ENCODE results near the gene FLOT1.
"Not testable (repeated sequence)": the region's sequence is repeated elsewhere in the genome, so short reads cannot be mapped to it uniquely, and the experiment has no call there.

FLOT1 gene

GRCh38 chr6:30767158-30767943 is 24.9 kb upstream of the FLOT1 start:
- DNase-seq (ENCODE audit: low read depth) = no peak

GRCh38 chr6:30766461-30767157 is 24.1 kb upstream of the FLOT1 start:
- DNase-seq (ENCODE audit: low read depth) = no peak

DNA sequence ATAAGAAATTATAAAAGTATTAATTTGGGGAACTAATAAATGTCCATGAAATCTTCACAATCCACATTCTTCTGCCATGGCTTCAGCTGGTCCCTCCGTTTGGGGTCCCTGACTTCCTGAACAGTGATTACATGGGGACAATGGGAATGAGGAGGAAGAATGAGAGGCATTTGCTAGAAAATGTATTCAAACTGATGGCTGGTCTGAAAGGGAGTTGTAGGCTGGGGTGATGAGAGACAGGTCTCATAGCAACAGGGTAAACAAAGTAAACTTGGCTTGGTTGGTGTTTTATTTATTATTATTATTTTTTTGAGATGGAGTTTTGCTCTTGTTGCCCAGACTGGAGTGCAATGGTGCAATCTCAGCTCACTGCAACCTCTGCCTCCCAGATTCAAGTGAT is 23.0 kb upstream of the FLOT1 start:
- not testable (repeated sequence) for DNase-seq (ENCODE audit: low read depth)

DNA sequence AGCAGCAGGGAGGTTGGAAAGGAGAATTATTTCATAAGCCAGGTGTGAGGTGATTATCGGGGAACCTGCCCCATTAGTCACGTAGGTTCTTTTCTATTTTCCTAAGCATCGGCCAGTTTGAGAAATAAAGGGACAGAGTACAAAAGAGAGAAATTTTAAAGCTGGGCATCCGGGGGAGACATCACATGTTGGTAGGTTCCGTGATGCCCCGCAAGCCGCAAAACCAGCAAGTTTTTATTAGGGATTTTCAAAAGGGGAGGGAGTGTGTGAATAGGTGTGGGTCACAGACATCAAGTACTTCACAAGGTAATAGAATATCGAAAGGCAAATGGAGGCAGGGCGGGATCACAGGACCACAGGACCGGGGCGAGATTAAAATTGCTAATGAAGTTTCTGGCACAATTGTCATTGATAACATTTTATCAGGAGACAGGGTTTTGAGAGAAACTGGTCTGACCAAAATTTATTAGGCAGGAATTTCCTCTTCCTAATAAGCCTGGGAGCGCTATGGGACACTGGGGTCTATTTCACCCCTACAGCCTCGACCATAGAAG is 22.1 kb upstream of the FLOT1 start:
- DNase-seq (ENCODE audit: low read depth) = not testable (repeated sequence)

- no peak for DNase-seq (ENCODE audit: low read depth)
These were observed 21.4 kb upstream of the FLOT1 start for GRCh38 chr6:30763618-30764489.

- no peak for DNase-seq (ENCODE audit: low read depth)
These were observed 20.7 kb upstream of the FLOT1 start for GRCh38 chr6:30763155-30763617.

- DNase-seq (ENCODE audit: low read depth) = no peak
These were observed 19.4 kb upstream of the FLOT1 start for GRCh38 chr6:30761791-30762429.

DNA sequence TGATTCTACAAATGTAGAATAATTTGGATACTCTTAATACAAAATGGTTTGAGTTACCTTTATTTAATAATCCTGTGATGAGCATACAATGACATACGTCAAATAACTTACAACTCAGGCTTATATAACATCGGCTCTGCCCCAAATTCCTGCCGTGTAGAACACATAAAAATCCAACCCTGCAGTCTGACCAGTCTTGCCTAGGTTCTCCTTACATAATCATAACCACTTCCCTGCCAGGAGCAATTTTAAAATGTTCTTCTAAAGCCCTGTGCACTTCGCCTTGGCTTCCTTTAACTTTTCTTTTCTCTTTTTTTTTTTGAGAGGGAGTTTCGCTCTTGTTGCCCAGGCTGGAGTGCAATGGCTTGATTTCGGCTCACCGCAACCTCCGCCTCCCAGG is 18.1 kb upstream of the FLOT1 start:
- no peak for DNase-seq (ENCODE audit: low read depth)

GRCh38 chr6:30759575-30760239 is 17.2 kb upstream of the FLOT1 start:
- no peak for DNase-seq (ENCODE audit: low read depth)

DNA sequence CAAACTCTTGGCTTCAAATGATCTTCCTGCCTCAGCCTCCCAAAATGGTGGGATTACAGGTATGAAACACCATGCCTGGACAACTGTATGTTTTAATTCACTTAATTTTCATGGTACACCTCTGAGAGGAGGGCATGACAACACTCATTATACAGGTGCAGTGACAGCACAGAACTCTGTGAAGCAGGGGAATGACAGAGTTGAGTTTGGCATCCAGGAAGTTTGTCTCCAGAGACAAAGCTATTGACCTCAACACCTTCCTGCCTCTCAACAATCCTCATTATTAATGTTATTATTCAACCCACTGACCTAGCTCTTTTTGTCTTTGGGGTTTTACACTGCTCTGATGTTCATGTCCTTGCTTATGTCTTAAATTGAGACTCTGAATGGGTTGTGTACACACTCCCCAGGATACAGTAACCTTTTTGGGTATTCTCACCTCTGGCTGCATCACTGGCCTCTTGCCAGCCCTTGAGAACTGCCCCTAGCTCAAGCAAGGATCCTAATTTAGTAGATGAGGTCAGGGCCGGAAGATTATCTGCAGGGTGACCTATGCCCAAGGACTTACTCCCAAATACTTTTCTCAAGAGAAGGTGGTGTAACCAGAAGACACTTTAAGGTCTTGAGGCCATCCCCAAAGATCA is 14.9 kb upstream of the FLOT1 start:
- DNase-seq (ENCODE audit: low read depth) = no peak

DNA sequence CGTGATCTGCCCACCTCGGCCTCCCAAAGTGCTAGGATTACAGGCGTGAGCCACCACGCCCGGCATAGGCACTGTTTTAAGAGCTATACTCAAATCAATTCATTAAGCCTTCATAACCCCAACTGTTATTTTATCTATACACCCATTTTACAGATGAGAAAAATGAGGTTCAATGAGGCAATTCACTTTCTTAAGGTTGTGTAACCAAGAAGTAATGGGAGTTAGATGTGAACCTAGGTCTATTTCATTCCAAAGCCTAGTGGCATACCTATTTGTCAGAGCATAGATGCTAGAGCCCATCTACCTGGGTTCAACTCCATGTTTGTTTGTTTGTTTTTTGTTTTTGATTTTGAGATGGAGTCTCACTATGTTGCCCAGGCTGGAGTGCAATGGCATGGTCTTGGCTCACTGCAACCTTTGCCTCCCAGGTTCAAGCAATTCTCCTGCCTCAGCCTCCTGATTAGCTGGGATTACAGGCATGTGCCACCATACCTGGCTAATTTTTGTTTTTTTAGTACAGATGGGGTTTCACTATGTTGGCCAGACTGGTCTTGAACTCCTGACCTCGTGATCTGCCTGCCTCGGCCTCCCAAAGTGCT is 14.0 kb upstream of the FLOT1 start:
- not testable (repeated sequence) for DNase-seq (ENCODE audit: low read depth)

GRCh38 chr6:30754631-30755030 is 12.1 kb upstream of the FLOT1 start:
- DNase-seq (ENCODE audit: low read depth) = no peak

DNA sequence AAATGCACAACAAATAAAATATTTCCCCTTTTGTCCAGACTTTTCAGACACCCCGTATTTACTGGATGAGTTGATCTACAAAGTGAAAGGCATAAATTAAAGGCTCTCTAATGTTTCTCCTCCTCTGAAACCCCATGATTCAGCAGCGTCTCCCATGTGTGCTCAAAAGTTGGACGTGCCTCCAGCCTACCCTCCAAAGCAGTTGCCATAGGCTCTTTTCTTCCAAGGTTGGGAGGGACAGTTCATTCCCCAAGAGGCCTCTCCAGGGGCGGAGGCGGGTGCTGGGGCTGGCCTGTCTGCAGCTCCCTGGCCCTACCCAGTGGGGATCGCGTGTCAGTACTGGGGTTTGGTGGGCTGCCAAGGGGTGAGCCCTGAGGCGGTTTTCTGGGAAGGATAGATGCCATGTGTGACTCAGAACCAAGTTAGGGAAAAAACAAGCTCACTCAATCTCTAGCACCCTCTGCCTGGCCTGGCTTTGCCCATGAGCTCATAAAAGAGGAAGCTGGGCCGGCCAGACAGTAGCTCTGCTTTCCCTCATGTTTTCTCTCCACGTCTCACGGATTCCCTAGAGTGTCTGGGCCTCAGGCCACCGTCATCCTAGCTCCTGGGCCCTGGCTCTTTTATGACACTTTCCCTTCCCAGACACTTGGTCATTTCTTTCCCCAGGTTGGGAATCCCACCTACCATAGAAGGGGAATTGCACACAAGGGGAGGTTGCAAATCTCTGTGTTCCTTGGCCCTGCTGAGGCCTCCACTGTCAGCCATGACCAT is 9.9 kb upstream of the FLOT1 start:
- no peak for DNase-seq (ENCODE audit: low read depth)

DNA sequence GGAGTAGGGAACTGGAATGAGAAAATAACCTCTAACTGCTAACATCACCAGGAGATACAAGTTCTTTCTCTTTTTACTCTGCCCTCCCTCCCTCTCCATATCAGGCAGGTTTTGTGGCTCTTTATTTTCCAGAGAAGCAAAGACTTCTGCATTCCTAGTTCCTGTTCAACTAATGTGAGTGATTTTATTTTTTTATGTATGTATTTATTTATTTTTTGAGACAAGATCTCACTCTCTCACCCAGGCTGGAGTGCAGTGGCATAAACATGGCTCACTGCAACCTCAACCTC is 7.8 kb upstream of the FLOT1 start:
- no peak for DNase-seq (ENCODE audit: low read depth)

DNA sequence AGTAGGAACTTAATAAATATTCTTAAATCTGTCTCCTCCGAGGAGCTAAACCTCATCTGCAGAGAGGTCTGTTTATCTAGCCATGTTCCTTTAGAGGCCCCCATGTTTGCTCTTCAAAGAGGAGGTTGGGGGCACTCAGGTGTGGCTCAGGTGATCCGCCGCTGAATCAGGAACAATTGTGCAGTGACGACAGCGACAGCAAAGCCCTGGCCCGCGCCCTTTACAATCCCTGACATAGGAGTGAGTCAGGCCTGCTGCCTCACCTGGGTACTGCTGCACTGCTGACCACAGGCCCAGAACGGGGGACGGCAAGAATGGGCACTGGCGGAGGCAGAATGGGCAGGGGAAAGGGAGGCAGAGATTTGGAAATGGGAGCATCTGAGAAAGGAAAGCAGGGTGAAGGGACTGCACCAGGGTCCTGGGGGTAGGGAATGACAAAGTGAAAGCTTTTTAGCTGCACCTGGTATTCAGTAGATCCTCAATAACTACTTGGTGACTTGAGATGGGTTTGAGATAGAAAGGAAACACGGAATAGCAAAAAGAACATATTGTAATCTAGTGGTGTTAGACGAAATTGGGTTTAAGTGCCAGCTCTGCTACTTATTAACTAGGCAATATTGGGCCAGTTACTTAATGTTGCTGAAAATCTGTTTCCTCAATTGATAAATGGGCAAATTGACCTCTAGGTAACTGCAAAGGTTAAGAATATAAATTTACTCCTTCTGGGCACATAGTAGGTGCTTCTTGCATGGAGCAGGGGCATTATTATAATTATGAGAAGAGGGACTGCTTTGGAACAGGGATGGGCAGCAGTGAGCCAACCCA is 7.3 kb upstream of the FLOT1 start:
- no peak for DNase-seq (ENCODE audit: low read depth)

- no peak for DNase-seq (ENCODE audit: low read depth)
These were observed 6.5 kb upstream of the FLOT1 start for GRCh38 chr6:30748851-30749540.

DNA sequence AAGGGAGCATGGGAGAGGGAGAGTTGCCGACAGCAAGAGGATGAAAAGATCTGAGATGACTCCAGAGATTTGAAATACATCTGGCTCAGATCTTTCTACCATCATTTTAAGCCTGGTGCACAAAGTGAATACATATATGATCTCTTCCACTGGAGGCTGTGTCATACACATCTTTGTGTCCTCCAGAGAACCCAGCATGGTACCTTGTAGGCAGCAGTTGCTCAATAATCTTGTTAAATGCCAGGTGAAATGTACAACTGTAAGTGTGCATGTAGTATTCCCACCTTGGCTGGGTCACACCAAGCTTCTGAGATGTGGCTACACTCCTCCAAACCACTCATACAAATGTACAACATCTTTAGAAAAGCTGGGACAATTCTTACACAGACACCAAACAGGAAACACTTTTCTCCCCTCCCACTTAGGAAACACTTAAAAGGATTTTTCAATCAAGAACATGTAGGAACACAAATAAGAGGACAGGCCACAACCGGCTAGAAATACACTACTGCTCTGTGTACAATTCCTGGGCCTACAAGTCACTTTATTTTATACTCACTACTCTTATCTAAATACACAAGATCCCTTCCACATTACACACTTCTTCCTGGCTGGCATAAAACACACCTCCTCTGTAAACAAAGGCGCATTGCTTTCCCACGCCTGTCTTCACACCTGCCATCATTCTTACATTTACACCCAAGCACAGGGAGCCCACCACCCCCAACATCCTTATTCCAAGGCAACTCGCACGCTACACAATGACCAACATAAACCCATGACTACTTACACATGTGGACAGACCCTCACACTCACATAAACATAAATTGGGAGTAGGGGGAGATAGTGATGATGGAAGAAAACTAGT is 5.6 kb upstream of the FLOT1 start:
- no peak for DNase-seq (ENCODE audit: low read depth)
